Ramos (cell line): Measurements from ENCODE around the gene FAM180A.

Source experiments
- in situ Hi-C: fragments of 300-500 bp; cut with MboI; formaldehyde crosslinking; loops from one replicate; pipeline ENCODE4 v1.14.3; 2022; ENCODE audit warnings: low sequenced_read_pairs; ENCODE audit not compliant: unreplicated experiment

Gene FAM180A

DNA sequence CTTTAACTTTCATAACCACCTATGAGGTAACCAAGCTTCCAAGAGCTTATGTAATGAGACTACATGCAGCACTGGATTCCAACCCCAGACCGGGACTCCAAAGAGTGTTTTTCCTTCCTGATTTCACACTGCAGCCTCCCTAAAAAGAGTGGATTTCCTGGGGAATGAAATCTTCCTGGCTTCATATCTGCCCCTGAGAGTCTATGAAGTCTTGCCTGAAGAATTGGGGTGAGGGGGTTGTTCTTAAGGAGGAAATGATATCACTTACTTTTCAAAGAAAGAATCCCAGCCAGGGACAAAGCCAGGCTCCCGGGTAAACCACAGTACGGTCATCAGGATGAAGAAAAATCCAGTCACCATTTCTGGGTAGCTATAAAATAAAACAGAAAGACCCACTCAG lies 56.6 kb downstream of the FAM180A start:
- in situ Hi-C loops, result no loop called here

DNA sequence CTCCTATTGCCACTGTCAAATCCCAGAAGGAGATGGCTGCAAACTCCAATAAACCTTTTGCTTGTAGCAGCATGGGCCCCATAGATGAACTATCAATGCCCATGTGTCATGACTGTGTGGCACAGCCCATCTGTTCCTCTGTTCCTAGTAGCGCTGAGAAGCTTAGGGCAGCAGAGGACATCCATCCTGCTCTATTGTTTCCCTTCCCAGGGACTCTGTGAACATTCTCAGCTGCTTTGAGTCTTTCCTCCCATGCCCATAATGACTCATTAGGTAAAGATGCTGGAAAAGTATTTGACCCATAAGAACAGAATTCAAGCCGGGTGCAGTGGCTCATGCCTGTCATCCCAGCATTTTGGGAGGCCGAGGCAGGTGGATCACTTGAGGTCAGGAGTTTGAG lies 58.0 kb downstream of the FAM180A start:
- in situ Hi-C loops, result no loop called here

DNA sequence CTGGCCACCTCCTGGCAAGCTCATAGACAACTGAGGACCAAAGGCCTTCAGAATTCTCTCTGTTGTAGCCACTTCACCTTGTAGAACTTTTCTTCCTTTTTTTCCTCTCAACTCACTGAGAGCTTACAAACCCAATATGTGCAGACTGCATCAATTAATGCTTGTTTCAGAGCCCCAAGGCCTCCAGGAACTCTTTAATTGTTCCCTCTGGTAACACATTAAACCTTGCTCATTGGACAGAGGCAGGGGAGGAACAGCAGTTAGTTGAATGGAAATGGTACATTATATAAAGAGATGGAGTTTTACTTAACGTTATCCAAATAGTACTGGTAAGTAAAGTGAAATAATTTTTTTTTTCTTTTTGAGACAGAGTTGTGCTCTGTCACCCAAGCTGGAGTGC lies 61.1 kb downstream of the FAM180A start:
- in situ Hi-C loops, result no loop called here

DNA sequence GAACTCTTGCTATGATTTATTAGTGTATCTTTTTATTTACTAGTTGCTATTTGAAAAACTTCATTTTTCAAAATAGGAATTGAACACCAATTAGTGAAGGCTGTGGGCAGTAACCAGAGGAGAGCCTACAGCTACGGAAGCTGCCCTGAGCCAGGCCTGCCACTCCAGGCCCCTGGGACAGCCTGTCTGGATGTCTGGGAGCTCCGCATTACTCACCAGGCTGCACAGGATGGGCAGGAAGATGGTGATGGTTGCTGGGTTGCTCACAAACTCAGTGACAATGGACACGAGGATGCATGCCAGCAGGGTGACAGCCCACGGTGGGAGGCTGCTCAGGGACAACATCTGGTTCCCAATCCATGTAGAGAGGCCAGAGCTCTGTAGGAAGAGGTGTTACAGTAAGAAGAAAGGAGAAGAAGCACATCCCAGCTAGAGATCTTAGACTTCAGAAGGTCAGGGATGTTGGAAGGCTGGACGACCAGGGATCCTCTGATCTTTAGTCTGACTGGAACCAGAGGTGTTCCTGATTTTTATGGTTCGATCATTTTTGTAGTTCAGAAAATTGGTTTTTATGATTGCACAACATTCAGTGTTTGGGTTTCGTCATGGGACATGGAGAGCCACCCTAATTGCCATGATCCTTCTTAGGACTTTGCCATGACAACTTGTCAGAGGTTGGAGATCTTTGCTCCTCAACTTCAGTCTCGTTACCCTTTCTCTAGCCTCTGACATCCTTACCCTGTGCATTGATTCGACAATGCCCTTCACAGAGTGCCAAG lies 63.1 kb downstream of the FAM180A start:
- in situ Hi-C loops, result no loop called here

DNA sequence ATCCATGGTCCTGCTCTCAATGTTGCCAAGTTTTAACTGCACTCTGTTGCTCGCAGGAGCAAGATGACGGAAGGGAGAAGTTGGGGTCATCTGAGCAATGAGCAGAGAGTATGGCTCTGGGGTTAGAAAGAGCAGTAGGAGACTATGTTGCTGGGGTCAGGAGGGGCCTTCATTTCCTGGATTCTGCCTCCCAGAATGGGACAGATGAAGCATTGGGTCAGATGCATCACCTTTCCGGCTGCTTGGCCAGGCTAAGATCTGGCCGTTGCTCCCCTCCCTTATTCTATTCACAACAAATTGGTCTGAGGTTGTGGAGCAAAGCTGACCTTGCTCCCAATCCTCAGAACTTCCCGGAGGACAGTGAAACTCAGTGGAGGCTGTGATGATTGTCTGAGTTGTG lies 63.9 kb downstream of the FAM180A start:
- in situ Hi-C loops, result no loop called here

DNA sequence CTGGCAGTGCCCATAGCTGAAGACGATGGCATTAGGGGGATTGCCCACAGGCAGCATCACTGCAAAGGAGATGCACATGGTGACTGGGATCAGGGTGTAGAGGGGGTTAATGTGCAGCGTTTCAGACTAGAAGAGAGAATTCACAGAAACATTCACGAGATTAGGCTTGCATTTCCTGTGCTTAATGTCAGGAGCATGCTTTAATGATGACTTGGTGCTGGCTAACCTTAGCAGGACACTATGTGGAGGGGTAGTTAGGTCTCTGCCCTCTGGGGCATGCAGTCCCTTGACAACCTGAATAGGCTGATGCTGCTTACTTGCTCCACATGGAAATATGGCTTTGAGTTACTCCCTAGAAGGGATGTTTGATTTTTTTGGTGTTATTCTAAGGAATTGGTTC lies 64.5 kb downstream of the FAM180A start:
- in situ Hi-C loops, result no loop called here

DNA sequence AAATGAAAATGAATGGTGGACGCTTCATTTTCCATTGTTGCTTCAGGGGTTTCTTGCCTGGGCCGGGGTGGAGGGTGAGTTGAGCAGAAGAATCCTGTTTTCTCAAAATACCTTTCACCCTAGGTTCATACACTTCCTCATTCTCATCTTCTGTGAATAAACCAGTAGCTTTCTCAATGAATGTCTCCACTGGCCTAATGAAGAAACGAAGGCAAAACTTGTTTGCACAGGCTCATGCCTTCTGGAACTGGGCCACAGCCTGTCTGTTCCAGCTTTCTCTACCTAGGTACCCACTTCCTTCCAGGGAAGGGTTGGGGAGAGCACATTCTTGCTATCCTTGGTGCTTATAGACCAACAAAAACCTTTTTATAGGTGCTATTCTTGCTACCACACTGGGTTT lies 65.0 kb downstream of the FAM180A start:
- in situ Hi-C loops, result no loop called here

DNA sequence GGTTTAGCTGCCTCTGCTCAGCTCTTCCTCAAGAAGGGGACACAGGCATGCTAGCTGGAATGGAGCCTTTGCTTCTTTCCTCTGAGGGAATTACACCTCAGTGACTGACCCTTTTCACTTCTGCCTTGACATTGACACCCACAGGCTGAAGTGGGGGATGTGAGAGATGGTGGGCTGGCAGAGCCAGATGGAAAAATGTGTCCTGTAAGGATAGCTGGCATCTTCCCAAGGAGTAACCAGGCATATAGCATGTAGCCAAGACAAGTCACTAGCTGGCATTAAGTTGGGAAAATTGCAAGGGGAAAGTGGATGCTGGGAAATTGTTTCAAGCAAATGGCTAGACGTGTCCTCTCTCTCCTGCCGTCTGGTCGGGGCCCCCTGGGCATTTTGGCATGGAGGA lies 66.4 kb downstream of the FAM180A start:
- in situ Hi-C loops, result no loop called here

DNA sequence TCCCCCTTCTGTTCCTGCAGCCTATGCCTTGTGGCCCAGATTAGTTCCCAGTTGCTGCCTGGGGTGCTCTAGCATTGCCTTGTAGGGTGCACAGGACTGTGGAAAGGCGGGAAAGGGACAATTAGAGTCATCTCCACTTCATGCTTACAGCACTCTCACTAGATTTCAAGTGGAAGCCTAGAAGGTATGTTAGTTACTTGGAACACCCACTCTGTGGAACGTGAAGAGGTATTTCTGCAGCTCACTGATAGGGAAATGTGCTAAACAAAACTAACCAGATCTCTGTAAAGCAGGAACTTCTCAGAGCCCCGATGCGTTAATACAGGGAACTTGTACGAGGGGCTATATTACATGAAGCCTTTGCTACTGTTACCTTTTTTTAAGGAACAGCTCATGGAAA lies 66.9 kb downstream of the FAM180A start:
- in situ Hi-C loops, result no loop called here
